Thyroid gland (tissue), 4 donors: ENCODE results near the gene ELOVL1.

Source experiments
- POLR2A ChIP-seq, 2 donors: fragments of 450-650 bp; IDR thresholded peaks; one replicate each; pipeline ENCODE4 v1.6.1; 2017; ENCODE audit warnings: antibody characterized with exemption in 2 of 2, mild to moderate bottlenecking in 2 of 2, moderate library complexity in 1 of 2
- TF ChIP-seq, protein P1 (sequence below), 6 experiments: fragments of 200-600 bp in 3 of 6; fragments of 450-650 bp in 3 of 6; sonication (generic) in 3 of 6; IDR thresholded peaks; one replicate each; pipeline ENCODE4 v1.5.1; 2016 to 2019; ENCODE audit warnings: antibody characterized with exemption in 6 of 6, mild to moderate bottlenecking in 2 of 6, inconsistent platforms in 1 of 6, moderate library complexity in 1 of 6

DNA sequence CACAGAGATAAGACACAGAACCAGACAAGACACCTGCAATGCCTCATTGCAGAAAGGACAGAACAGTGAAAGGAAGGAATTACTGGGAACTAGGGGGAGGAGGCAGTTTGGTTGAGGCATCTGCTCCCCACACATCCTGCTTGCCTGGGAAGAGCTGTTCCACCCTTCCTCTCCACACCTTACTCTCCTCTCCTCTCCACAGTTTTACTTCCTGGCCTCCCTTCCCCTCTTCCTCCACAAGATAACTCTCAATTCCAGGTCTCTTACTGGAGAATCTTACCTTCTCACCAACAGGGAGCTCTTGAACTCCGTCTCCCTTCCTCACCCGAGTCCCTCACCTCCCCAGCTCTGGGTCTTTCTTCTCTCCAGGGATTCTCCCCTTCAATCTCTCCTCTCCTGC lies 2.1 kb downstream of the ELOVL1 start:
- TF ChIP-seq, protein P1, sequence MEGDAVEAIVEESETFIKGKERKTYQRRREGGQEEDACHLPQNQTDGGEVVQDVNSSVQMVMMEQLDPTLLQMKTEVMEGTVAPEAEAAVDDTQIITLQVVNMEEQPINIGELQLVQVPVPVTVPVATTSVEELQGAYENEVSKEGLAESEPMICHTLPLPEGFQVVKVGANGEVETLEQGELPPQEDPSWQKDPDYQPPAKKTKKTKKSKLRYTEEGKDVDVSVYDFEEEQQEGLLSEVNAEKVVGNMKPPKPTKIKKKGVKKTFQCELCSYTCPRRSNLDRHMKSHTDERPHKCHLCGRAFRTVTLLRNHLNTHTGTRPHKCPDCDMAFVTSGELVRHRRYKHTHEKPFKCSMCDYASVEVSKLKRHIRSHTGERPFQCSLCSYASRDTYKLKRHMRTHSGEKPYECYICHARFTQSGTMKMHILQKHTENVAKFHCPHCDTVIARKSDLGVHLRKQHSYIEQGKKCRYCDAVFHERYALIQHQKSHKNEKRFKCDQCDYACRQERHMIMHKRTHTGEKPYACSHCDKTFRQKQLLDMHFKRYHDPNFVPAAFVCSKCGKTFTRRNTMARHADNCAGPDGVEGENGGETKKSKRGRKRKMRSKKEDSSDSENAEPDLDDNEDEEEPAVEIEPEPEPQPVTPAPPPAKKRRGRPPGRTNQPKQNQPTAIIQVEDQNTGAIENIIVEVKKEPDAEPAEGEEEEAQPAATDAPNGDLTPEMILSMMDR (IDR thresholded peaks at IDR 0.05): no peak
- TF ChIP-seq POLR2A (IDR thresholded peaks at IDR 0.05): no peak
